ENCODE data around the gene CYGB. TPM values are rescaled to one million over a fixed set of nuclear protein-coding genes. Genes with fewer than 3 reads are reported as not detected.
"Not testable (repeated sequence)": the region's sequence is repeated elsewhere in the genome, so short reads cannot be mapped to it uniquely, and the experiment has no call there.

The CYGB gene
- total RNA-seq, 1 donor: 39.1 TPM

- no peak overlapping the region for H3K4me2 ChIP-seq (ENCODE audit: insufficient read depth, low read length)
- H3K27me3 ChIP-seq (ENCODE audit: insufficient read depth, low read length): no peaks in the 10 kb centered on the region
- no peaks in the 10 kb centered on the region for H4K20me1 ChIP-seq (ENCODE audit: insufficient read depth, low read length)
- H3K36me3 ChIP-seq (ENCODE audit: insufficient read depth, low read length): no peaks in the 10 kb centered on the region
- no peak for TF ChIP-seq CTCF (IDR thresholded peaks at IDR 0.05; ENCODE audit: extremely low read depth, low read depth, low read length)
- no peaks in the 10 kb centered on the region for H3K9me3 ChIP-seq (ENCODE audit: low read depth, low read length)
- H3K27ac ChIP-seq (ENCODE audit: low read depth, low read length): no peak overlapping the region
- no peak overlapping the region for H2AFZ ChIP-seq (ENCODE audit: low read length)
- DNase-seq (ENCODE audit: insufficient read length, low spot score, missing footprints): peak; percentile 25
- no peak overlapping the region for H3K4me3 ChIP-seq (ENCODE audit: insufficient read depth, low read length)
- peaks cover 10% of the 10 kb centered on the region for H3K4me1 ChIP-seq (ENCODE audit: insufficient read depth, low read length)
- no peaks in the 10 kb centered on the region for H3K79me2 ChIP-seq (ENCODE audit: insufficient read depth, low read length)
These were observed 19.9 kb downstream of the CYGB start for GRCh38 chr17:76517638-76518038.

GRCh38 chr17:76515274-76515949 is 22.1 kb downstream of the CYGB start:
- peak overlapping the region; percentile 56 for H3K4me3 ChIP-seq (ENCODE audit: insufficient read depth, low read length)
- peak; percentile 98 for DNase-seq (ENCODE audit: insufficient read length, low spot score, missing footprints)
- H3K27me3 ChIP-seq (ENCODE audit: insufficient read depth, low read length): no peaks in the 10 kb centered on the region
- no peaks in the 10 kb centered on the region for H4K20me1 ChIP-seq (ENCODE audit: insufficient read depth, low read length)
- H3K4me1 ChIP-seq (ENCODE audit: insufficient read depth, low read length): peaks cover 13% of the 10 kb centered on the region
- H3K27ac ChIP-seq (ENCODE audit: low read depth, low read length): peak overlapping the region; percentile 88
- no peaks in the 10 kb centered on the region for H3K79me2 ChIP-seq (ENCODE audit: insufficient read depth, low read length)
- no peak for TF ChIP-seq CTCF (IDR thresholded peaks at IDR 0.05; ENCODE audit: extremely low read depth, low read depth, low read length)
- H3K36me3 ChIP-seq (ENCODE audit: insufficient read depth, low read length): no peaks in the 10 kb centered on the region
- peak overlapping the region; percentile 81 for H3K4me2 ChIP-seq (ENCODE audit: insufficient read depth, low read length)
- H3K9me3 ChIP-seq (ENCODE audit: low read depth, low read length): no peaks in the 10 kb centered on the region
- H2AFZ ChIP-seq (ENCODE audit: low read length): peak overlapping the region; percentile 56

GRCh38 chr17:76514355-76514754 is 23.2 kb downstream of the CYGB start:
- H3K27me3 ChIP-seq (ENCODE audit: insufficient read depth, low read length); H3K4me2 ChIP-seq (ENCODE audit: insufficient read depth, low read length); H3K79me2 ChIP-seq (ENCODE audit: insufficient read depth, low read length); H4K20me1 ChIP-seq (ENCODE audit: insufficient read depth, low read length); H2AFZ ChIP-seq (ENCODE audit: low read length); H3K9me3 ChIP-seq (ENCODE audit: low read depth, low read length); H3K36me3 ChIP-seq (ENCODE audit: insufficient read depth, low read length); H3K4me3 ChIP-seq (ENCODE audit: insufficient read depth, low read length): not testable (repeated sequence)
- H3K4me1 ChIP-seq (ENCODE audit: insufficient read depth, low read length): peaks cover 13% of the 10 kb centered on the region
- DNase-seq (ENCODE audit: insufficient read length, low spot score, missing footprints): peak; percentile 14
- peak overlapping the region; percentile 88 for H3K27ac ChIP-seq (ENCODE audit: low read depth, low read length)

- peak; percentile 3 for DNase-seq (ENCODE audit: insufficient read length, low spot score, missing footprints)
- no peak overlapping the region for H3K4me3 ChIP-seq (ENCODE audit: insufficient read depth, low read length)
- no peak overlapping the region for H3K27ac ChIP-seq (ENCODE audit: low read depth, low read length)
- H3K27me3 ChIP-seq (ENCODE audit: insufficient read depth, low read length): no peaks in the 10 kb centered on the region
- no peak for TF ChIP-seq CTCF (IDR thresholded peaks at IDR 0.05; ENCODE audit: extremely low read depth, low read depth, low read length)
- no peaks in the 10 kb centered on the region for H3K79me2 ChIP-seq (ENCODE audit: insufficient read depth, low read length)
- H3K4me1 ChIP-seq (ENCODE audit: insufficient read depth, low read length): peaks cover 13% of the 10 kb centered on the region
- no peaks in the 10 kb centered on the region for H3K36me3 ChIP-seq (ENCODE audit: insufficient read depth, low read length)
- H3K4me2 ChIP-seq (ENCODE audit: insufficient read depth, low read length): no peak overlapping the region
- H2AFZ ChIP-seq (ENCODE audit: low read length): no peak overlapping the region
- H3K9me3 ChIP-seq (ENCODE audit: low read depth, low read length): no peaks in the 10 kb centered on the region
- no peaks in the 10 kb centered on the region for H4K20me1 ChIP-seq (ENCODE audit: insufficient read depth, low read length)
These were observed 24.2 kb downstream of the CYGB start for GRCh38 chr17:76513306-76513692.
